SU-DHL-6 (cell line): ENCODE measurements around the gene BRD4.

Experiments used
- CTCF ChIP-seq: fragments of 200-600 bp; sonication (generic); IDR thresholded peaks from one replicate; pipeline ENCODE4 v1.5.1; 2017; ENCODE audit warnings: antibody characterized with exemption, mild to moderate bottlenecking, low read length, moderate library complexity; ENCODE audit not compliant: insufficient read depth, poor library complexity, severe bottlenecking
- EZH2phosphoT487 ChIP-seq: fragments of 200-600 bp; sonication (generic), shearing (Covaris generic); conservative IDR thresholded peaks from 2 replicates; pipeline ENCODE4 v1.6.1; 2018; ENCODE audit warnings: mild to moderate bottlenecking, antibody characterized with exemption, low read length, moderate library complexity, mixed read lengths

- TF ChIP-seq CTCF (no peak), EZH2phosphoT487 (no peak)
These were observed 40.6 kb upstream of the BRD4 start for GRCh38 chr19:15372891-15373301.
